Ishikawa (cell line): ENCODE data around the gene NCL.

Experiments
- CEBPB ChIP-seq: IDR thresholded peaks from 2 replicates; pipeline ENCODE4 v1.6.1; 2012
- CREB1 ChIP-seq: IDR thresholded peaks from 2 replicates; pipeline ENCODE4 v1.6.1; 2012; ENCODE audit warnings: low read depth
- EGR1 ChIP-seq: IDR thresholded peaks from 2 replicates; pipeline ENCODE4 v1.6.1; 2012
- EP300 ChIP-seq: IDR thresholded peaks from 2 replicates; pipeline ENCODE4 v1.6.1; 2012; ENCODE audit warnings: borderline replicate concordance
- FOXM1 ChIP-seq: IDR thresholded peaks from 2 replicates; pipeline ENCODE4 v1.6.1; 2012; ENCODE audit warnings: low read depth, borderline replicate concordance
- MAX ChIP-seq: IDR thresholded peaks from 2 replicates; pipeline ENCODE4 v1.6.1; 2012
- RAD21 ChIP-seq: IDR thresholded peaks from 2 replicates; pipeline ENCODE4 v1.6.1; 2012; ENCODE audit warnings: low read depth
- REST ChIP-seq: IDR thresholded peaks from 2 replicates; pipeline ENCODE4 v1.6.1; 2012; ENCODE audit warnings: low read depth, mild to moderate bottlenecking
- TAF1 ChIP-seq: IDR thresholded peaks from 2 replicates; pipeline ENCODE4 v1.6.1; 2012; ENCODE audit warnings: low read depth, mild to moderate bottlenecking
- TCF12 ChIP-seq: IDR thresholded peaks from 2 replicates; pipeline ENCODE4 v1.6.1; 2012; ENCODE audit warnings: low read depth
- TEAD4 ChIP-seq: IDR thresholded peaks from 2 replicates; pipeline ENCODE4 v1.6.1; 2012
- USF1 ChIP-seq: IDR thresholded peaks from 2 replicates; pipeline ENCODE4 v1.6.1; 2012
- YY1 ChIP-seq: IDR thresholded peaks from 2 replicates; pipeline ENCODE4 v1.6.1; 2012; ENCODE audit warnings: low read depth

GRCh38 chr2:231411831-231412617 is 52.3 kb downstream of the NCL start:
- TF ChIP-seq REST (no peak), RAD21 (peak; percentile 96), CREB1 (no peak), USF1 (peak; percentile 31; the same call in 1 of the 2 replicates), EP300 (no peak), YY1 (no peak), TAF1 (peak; percentile 32; the same call in 1 of the 2 replicates), MAX (0 out of 2 replicates have a peak, but pooled peaks have one; percentile 50), TCF12 (peak; percentile 19; the same call in 1 of the 2 replicates), EGR1 (no peak), FOXM1 (0 out of 2 replicates have a peak, but pooled peaks have one; percentile 6), TEAD4 (peak; percentile 98), CEBPB (no peak)
